Rectal smooth muscle tissue (tissue), 1 donor: ENCODE results near the gene UMODL1.

Experiments
- H3K27ac ChIP-seq: one replicate; pipeline ENCODE4 v1.7.0; 2013; ENCODE audit warnings: low read depth, low read length, inconsistent platforms
- H3K27me3 ChIP-seq: one replicate; pipeline ENCODE4 v1.7.0; 2013; ENCODE audit warnings: low read length; ENCODE audit not compliant: control insufficient read depth, insufficient read depth
- H3K36me3 ChIP-seq: one replicate; pipeline ENCODE4 v1.7.0; 2013; ENCODE audit warnings: low read length; ENCODE audit not compliant: control insufficient read depth, insufficient read depth
- H3K4me1 ChIP-seq: one replicate; pipeline ENCODE4 v1.7.0; 2013; ENCODE audit warnings: low read length; ENCODE audit not compliant: control insufficient read depth, insufficient read depth
- H3K4me3 ChIP-seq: one replicate; pipeline ENCODE4 v1.7.0; 2013; ENCODE audit warnings: low read length
- H3K9ac ChIP-seq: one replicate; pipeline ENCODE4 v1.7.0; 2013; ENCODE audit warnings: low read length

Gene UMODL1

DNA sequence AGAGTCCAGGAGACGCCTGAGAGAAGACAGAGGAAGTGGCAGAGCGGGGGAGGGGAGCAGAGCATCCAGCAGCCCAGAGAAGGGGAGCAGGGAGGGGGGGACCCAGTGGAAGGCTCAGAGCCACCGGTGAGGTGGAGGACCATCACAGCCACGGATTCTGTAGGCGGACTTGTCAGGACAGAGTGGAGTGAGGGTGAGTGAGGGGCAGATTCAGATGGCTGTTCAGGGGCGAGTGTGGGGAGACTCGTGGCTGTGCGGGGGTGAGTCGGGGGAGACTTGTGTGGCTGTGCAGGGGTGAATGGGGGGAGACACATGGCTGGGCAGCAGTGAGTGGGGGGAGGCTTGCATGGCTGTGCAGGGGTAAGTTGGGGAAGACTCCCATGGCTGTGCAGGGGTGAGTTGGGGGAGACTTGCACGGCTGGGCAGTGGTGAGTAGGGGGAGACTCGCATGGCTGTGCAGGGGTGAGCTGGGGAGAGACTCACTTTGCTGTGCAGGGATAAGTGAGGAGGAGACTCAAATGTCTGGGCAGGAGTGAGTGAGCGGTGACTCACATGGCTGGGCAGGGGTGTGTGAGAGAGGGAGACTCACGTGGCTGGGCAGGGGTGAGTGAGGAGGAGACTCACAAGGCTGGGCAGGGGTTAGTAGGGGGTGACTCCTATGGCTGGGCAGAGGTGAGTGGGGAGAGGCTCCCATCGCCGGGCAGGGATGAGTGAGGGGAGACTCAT lies 91.0 kb downstream of the UMODL1 start:
- Histone ChIP-seq H3K9ac (no peak overlapping the region), H3K27ac (no peak overlapping the region), H3K4me1 (no peaks in the 10 kb centered on the region), H3K27me3 (no peaks in the 10 kb centered on the region), H3K36me3 (no peaks in the 10 kb centered on the region), H3K4me3 (no peak overlapping the region)

DNA sequence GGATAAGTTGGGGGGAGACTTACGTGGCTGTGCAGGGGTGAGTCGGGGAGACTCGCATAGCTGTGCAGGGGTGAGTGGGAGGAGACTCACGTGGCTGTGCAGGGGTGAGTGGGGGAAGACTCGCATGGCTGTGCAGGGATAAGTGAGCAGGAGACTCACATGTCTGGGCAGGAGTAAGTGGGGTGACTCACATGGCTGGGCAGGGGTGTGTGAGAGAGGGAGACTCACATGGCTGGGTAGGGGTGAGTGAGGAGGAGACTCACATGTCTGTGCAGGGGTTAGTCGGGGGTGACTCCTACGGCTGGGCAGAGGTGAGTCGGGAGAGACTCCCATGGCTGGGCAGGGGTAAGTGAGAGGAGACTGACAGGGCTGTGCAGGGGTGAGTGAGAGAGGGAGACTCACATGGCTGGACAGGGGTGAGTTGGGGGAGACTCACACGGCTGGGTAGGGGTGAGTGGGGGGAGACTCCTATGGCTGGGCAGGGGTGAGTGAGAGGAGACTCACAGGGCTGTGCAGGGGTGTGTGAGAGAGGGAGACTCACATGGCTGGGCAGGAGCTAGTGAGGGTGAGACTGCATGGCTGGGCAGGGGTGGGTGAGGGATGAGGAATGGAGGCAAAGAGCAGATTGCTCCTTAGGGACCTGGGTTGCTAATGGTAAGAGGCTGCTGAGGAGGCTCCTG lies 91.9 kb downstream of the UMODL1 start:
- H3K9ac ChIP-seq = no peak overlapping the region
- no peak overlapping the region for H3K27ac ChIP-seq
- H3K27me3 ChIP-seq = no peaks in the 10 kb centered on the region

GRCh38 chr21:42163511-42163863 lies 92.4 kb downstream of the UMODL1 start:
- H3K9ac ChIP-seq = no peak overlapping the region
- H3K27me3 ChIP-seq = no peaks in the 10 kb centered on the region
- no peak overlapping the region for H3K27ac ChIP-seq

More for the DNA sequence above, 91.9 kb downstream of the UMODL1 start:
- Histone ChIP-seq H3K4me1 (no peaks in the 10 kb centered on the region), H3K4me3 (no peak overlapping the region), H3K36me3 (no peaks in the 10 kb centered on the region)

GRCh38 chr21:42164064-42164789 lies 93.1 kb downstream of the UMODL1 start:
- Histone ChIP-seq H3K36me3 (no peaks in the 10 kb centered on the region), H3K27ac (no peak overlapping the region), H3K4me1 (no peaks in the 10 kb centered on the region), H3K4me3 (no peak overlapping the region), H3K27me3 (no peaks in the 10 kb centered on the region), H3K9ac (no peak overlapping the region)

More at GRCh38 chr21:42163511-42163863, 92.4 kb downstream of the UMODL1 start:
- Histone ChIP-seq H3K4me1 (no peaks in the 10 kb centered on the region), H3K36me3 (no peaks in the 10 kb centered on the region), H3K4me3 (no peak overlapping the region)

DNA sequence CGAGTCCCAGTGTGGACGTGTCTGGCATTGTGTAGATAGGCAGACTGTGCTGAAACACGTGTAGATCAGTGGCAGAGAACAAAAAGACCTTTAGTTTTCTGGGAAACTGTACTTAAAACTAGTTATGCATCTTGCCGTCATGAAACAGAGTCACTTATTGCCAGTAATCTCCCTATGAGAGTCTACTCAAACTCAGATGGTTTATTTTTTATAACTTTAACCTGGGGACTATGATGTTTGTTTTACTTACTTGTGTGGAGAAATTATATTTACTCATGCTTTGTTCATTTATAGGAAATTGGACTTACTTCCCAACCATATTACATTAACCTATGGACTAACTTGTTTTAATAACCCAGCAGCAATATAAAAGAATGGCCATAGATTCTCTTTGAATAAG lies 93.7 kb downstream of the UMODL1 start:
- Histone ChIP-seq H3K4me1 (no peaks in the 10 kb centered on the region), H3K27me3 (no peaks in the 10 kb centered on the region), H3K9ac (no peak overlapping the region), H3K36me3 (no peaks in the 10 kb centered on the region), H3K27ac (no peak overlapping the region), H3K4me3 (no peak overlapping the region)

DNA sequence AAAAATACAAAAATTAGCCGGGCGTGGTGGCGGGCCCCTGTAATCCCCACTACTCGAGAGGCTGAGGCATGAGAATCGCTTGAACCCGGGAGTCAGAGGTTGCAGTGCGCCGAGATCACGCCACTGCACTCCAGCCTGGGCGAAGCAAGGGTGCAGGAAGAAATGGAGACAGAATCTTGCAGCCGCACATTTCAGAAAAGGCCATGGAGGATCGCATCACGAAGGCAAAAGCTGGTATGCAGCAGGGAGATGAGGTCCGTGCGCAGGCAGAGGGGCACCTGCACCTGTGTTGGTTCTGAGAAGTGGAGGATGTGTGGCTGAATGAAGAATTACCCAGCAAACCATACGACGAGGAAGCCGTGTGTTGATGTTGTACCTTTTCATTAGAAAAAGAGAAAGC lies 94.8 kb downstream of the UMODL1 start:
- Histone ChIP-seq H3K9ac (no peak overlapping the region), H3K4me3 (no peak overlapping the region), H3K36me3 (no peaks in the 10 kb centered on the region), H3K27me3 (no peaks in the 10 kb centered on the region), H3K27ac (no peak overlapping the region), H3K4me1 (no peaks in the 10 kb centered on the region)

- Histone ChIP-seq H3K27me3 (no peaks in the 10 kb centered on the region), H3K27ac (no peak overlapping the region), H3K9ac (no peak overlapping the region), H3K4me3 (no peak overlapping the region), H3K36me3 (no peaks in the 10 kb centered on the region), H3K4me1 (no peaks in the 10 kb centered on the region)
Measured at GRCh38 chr21:42169758-42170157, 98.6 kb downstream of the UMODL1 start.

- H3K9ac ChIP-seq = no peak overlapping the region
Measured at GRCh38 chr21:42171091-42172053, 100.3 kb downstream of the UMODL1 start.

DNA sequence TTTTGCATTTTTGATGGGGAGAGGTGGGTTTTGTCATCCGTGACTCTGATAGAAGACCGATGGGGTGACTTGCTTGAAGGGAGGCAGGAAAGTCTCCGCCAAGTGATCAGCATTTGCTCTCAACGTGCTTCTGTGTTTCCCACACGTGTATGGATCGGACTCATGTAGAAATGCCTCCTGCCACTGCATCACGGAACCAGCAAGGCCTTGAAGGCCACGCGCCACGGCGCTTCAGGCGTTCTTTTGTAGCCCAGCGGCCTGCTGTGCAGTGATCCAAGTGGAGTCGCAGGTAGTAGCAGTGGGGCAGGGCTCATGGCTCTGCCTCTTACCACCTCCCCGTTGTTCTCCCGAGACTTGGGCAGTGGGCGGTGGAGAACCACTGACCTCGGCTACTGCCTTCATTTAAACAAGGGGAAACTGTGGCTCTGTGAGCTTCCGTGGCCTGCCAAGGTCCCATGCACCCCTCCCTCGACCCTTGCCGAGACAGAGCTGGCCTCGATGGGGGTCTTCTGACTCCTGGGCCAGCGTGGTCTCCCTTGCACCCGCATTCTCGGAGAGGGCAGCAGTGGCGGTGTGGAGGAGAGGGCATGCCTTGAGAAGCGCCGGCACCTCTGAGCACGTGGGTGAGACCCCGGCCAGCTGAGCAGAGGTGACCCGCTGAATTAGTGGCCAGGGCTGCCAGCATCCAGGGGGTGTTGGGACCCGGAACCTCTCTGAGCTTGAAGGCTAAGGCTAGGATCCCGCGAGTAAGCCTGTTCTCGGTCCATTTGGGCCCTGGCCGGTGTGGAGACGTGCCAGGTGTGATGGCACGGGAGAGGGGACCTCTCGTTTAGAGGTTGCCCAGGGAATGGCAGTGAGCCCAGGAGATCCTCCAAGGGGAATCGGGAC lies 101.7 kb downstream of the UMODL1 start:
- H3K4me1 ChIP-seq = no peaks in the 10 kb centered on the region
- no peak overlapping the region for H3K4me3 ChIP-seq
- no peak overlapping the region for H3K9ac ChIP-seq
- H3K27me3 ChIP-seq = no peaks in the 10 kb centered on the region
- no peaks in the 10 kb centered on the region for H3K36me3 ChIP-seq
- H3K27ac ChIP-seq = no peak overlapping the region

More at GRCh38 chr21:42171091-42172053, 100.3 kb downstream of the UMODL1 start:
- no peak overlapping the region for H3K27ac ChIP-seq
- H3K4me1 ChIP-seq = no peaks in the 10 kb centered on the region
- H3K27me3 ChIP-seq = no peaks in the 10 kb centered on the region
- H3K4me3 ChIP-seq = no peak overlapping the region
- no peaks in the 10 kb centered on the region for H3K36me3 ChIP-seq

GRCh38 chr21:42174173-42174572 lies 103.1 kb downstream of the UMODL1 start:
- H3K27me3 ChIP-seq = no peaks in the 10 kb centered on the region
- no peaks in the 10 kb centered on the region for H3K36me3 ChIP-seq
- no peak overlapping the region for H3K27ac ChIP-seq
- H3K4me1 ChIP-seq = no peaks in the 10 kb centered on the region
- H3K9ac ChIP-seq = no peak overlapping the region
- no peak overlapping the region for H3K4me3 ChIP-seq

DNA sequence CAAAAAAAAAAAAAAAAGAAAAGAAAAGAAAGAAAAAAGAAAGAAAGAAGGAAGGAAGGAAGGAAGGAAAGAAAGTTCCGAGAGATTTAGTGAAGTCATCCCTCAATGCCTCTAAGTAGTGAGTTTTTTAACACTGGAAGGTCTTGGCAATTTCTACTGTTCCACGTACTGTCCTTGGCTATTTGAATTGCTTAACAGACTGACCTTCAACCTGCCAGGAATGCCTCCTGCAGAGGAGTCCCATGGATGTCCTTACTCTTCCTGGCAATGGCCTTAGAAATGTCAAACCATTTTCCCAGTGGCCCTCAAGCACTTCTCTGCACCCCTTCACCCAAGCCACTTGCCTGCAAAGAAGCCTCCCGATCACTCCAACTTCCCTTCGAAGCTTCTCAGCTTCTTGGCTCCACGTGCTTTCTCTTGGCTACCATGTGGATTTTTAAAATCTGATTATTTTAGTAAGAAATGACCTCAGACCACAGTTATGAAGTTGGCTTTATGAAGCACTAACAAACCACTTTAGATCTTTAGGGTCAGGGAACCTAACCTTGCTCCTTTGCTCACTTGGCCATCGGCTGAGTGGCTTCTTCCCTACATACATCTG lies 104.1 kb downstream of the UMODL1 start:
- no peak overlapping the region for H3K9ac ChIP-seq
- no peaks in the 10 kb centered on the region for H3K36me3 ChIP-seq
- no peaks in the 10 kb centered on the region for H3K4me1 ChIP-seq
- H3K27me3 ChIP-seq = no peaks in the 10 kb centered on the region
- H3K4me3 ChIP-seq = no peak overlapping the region
- H3K27ac ChIP-seq = no peak overlapping the region
